Omental fat pad (tissue), 4 donors: ENCODE measurements around the gene MAFF. TPM values are rescaled to one million over a fixed set of nuclear protein-coding genes. Genes with fewer than 3 reads are reported as not detected.

Source experiments
- ATAC-seq: fragments of 150-250 bp; one replicate; pipeline ENCODE4 v1.9.1; 2016; ENCODE audit warnings: mild to moderate bottlenecking, moderate library complexity; ENCODE audit not compliant: low FRiP score
- DNase-seq: peaks from one replicate; pipeline ENCODE4 v3.0.0-alpha.2; 2019; ENCODE audit warnings: low spot score
- total RNA-seq, 4 donors: library from RNA; depleted of rRNA; stranded (reverse); fragments of >200 nt; gene quantifications; one replicate each; pipeline ENCODE4 v1.1.0, GENCODE V29; 2016
- TF ChIP-seq, protein P1 (sequence below), 3 donors: fragments of 450-650 bp; IDR thresholded peaks; one replicate each; pipeline ENCODE4 v1.5.1; 2016 to 2017; ENCODE audit warnings: antibody characterized with exemption in 3 of 3, mild to moderate bottlenecking in 3 of 3, moderate library complexity in 2 of 3

Gene MAFF
- total RNA-seq, 4 donors from 2014 or later, result 73.9 to 334 (median 202) TPM

DNA sequence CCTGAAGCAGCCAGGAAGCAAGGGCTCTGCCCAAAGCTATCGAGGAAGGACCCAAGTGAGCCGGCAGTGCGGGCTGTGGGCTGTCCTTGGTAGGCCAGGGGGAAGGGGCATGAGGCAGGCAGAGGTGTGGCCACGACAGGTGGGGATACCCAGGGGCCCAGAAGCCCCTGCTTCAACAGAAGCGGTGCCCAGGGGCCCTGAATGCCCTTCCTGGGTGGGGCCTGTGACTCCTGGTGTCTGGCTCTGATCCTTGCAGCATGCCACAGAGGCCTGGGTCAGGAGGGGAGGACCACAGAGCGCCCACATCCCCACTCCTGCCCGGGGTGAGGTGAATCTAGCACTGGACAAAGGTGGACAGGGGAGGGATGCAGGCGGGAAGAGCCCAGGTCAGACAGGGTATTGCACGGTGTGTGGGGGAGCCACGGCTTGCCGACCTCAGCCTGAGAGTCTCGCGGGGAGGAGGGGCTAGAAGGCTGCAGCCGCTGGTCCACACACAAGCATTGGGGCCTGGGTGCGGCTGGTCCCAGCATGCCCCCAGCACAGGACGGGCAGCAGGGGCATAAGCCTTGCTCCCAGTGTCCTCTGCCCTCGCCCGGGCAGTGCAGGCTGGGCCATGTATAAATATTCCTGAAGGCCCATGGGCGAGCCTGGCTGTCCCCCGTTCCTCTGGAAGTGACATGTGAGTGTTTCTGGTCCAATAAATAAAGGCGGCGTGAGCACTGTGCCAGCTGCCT is 19.0 kb downstream of the MAFF start:
- DNase-seq (no peak), ATAC-seq (peak; percentile 4)
- TF ChIP-seq, protein P1, sequence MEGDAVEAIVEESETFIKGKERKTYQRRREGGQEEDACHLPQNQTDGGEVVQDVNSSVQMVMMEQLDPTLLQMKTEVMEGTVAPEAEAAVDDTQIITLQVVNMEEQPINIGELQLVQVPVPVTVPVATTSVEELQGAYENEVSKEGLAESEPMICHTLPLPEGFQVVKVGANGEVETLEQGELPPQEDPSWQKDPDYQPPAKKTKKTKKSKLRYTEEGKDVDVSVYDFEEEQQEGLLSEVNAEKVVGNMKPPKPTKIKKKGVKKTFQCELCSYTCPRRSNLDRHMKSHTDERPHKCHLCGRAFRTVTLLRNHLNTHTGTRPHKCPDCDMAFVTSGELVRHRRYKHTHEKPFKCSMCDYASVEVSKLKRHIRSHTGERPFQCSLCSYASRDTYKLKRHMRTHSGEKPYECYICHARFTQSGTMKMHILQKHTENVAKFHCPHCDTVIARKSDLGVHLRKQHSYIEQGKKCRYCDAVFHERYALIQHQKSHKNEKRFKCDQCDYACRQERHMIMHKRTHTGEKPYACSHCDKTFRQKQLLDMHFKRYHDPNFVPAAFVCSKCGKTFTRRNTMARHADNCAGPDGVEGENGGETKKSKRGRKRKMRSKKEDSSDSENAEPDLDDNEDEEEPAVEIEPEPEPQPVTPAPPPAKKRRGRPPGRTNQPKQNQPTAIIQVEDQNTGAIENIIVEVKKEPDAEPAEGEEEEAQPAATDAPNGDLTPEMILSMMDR (IDR thresholded peaks at IDR 0.05), result no peak

DNA sequence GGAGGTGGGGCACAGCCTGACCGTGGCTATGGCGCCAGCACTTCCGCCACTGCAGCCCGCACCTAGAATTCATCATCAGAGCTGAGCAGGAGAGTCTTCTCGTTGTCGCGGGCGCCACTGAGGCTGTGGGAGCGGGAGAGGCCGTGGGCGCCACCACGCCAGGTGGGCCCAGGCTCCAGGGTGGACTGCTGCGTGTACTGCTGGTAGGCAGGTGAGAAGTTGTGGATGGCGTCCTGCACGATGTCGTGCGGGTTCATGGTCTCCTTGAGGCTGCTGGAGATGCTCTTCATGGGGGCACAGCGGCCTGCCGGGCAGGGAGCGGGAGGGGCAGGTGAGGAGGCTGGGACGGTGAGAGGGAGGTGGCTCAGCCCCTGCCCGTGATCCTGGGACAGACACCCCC is 19.6 kb downstream of the MAFF start:
- TF ChIP-seq, protein P1 (IDR thresholded peaks at IDR 0.05), result no peak
- no peak for ATAC-seq
- no peak for DNase-seq

DNA sequence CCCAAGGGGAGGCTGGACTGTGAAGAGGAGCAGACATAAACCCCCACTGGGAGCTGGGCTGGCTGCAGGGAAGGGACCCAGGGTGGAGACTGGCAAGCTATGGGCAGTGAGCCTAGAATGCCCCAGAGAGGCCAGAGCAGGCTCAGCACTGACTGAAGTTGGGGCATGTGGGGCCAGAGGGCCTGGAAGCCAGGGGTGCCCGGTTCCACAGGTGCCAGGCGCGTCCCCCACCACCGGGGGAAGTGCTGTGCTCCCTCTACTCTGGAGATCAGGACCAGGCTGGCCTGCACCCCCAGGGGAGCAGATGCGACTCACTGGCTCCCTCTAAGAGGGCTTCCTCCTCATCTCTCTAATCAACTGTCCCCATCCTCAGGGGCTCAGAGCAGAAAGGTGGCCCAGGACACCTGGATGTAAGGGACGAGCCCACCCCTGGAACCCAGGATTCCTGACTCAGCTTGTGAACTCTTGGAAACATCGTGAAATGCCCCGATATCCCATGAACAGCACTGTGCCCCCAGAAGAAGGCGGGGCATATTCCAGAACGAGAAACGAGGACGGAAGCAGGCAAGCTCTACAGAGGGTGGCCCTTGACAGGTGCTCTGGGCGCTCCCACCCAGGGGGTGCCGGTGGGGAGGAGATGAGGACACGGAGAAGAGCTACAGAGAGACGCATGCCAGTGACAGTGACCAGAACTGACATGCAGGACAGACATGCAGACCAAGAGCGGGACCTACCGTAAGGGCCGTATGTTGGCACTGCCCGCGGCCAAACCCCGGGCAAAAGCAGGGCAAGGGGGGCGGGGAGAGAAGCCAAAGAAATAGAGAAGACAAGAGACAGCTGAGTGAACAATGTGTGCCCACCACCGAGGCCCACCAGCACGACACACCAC is 20.4 kb downstream of the MAFF start:
- TF ChIP-seq, protein P1 (IDR thresholded peaks at IDR 0.05), result no peak
- no peak for ATAC-seq
- no peak for DNase-seq

DNA sequence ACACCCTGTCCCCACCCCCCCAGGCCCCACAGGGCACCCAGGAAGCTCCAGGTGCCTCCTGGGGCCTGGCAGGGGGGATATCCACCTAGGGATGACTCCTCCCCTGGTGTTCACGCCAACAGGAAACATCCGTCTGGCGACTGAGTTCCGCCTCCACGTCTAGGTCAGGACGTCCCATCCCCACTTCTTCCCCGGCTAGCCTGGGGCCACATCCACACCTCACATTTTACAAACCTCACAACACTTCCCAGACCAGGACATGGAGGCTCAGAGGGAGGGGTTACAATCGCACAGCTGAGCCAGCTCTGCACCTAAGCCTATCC is 21.0 kb downstream of the MAFF start:
- no peak for DNase-seq
- ATAC-seq, result no peak
- TF ChIP-seq, protein P1 (IDR thresholded peaks at IDR 0.05), result no peak

DNA sequence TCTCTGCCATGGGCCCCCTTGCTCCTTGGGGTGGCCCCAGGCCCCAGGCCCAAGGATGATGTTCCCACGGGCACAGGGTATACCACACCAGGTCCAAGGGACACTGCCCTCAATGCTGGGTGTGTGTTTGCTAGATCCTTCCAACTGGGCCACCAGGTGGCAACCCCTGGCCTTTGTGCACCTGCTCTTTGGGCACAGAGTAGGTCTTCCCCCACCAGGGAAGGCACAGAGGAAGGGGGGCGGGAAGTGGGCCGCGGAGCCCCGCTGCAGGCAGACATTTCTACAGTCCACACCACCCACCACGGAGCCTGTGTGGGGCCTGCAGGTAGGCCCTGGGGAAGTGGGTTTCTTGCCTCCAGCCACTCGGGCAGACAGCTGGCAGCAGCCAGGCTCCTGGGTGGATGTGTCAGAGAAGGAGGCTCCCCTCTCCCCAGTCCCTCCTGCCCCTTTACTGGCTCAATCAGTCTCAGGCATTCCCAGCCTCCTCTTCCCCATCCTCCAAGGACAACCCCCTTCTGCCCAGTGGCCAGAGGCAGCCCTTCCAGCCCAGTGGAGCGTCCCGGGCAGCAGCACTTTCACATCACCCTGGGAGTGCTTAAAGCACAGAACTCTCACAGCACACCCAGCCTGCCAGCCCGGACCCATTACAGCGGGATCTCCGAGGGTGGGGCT is 21.6 kb downstream of the MAFF start:
- no peak for ATAC-seq
- TF ChIP-seq, protein P1 (IDR thresholded peaks at IDR 0.05), result no peak
- DNase-seq, result no peak

DNA sequence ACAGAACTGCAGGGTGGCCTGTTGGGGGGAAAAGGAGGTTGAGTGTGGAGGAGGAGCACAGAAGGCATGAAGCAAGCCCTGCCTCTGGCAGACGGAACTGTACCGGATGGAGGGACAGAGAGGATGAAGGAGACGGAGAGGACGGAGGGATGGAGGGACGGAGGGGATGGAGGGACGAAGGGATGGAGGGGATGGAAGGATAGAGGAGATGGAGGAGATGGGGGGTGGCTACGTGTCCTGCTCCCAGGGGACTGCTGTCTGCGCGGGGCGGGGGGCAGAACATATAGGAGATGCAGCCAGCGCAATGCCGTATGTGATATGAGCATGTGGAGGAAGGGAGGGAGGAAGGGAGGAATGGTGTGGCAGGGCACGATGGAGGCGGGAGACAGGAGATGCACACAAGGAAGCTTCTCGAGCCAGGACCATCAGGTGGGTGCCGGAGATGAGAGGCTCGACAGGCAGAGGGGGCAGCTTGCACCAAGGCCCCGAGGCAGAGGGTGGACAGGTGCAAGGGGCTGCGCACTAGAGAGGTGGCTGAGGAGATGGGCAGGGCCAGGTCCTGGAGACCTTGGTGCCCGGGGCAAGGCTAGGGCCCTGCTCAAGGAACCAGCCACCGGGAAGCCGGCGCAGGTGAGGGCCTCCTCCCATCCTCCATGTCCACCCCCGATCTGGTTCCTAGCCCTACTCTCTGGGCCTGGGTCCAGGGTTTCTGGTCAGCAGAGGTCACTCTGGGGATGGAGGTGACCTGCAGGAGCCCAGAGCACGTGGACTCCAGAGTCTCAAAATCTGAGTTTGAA is 25.3 kb downstream of the MAFF start:
- ATAC-seq (no peak), DNase-seq (no peak)
- TF ChIP-seq, protein P1 (IDR thresholded peaks at IDR 0.05), result no peak
